ENCODE data around the gene PDE8B.

Gene PDE8B

GRCh38 chr5:77449277-77449676 lies 238.8 kb downstream of the PDE8B start:
- TF ChIP-seq CTCF (IDR thresholded peaks at IDR 0.05), result no peak

- no peak for TF ChIP-seq CTCF (IDR thresholded peaks at IDR 0.05)
Measured at GRCh38 chr5:77449981-77450380, 239.5 kb downstream of the PDE8B start.

- TF ChIP-seq CTCF (IDR thresholded peaks at IDR 0.05), result no peak
Measured at GRCh38 chr5:77452351-77452750, 241.9 kb downstream of the PDE8B start.

- TF ChIP-seq CTCF (IDR thresholded peaks at IDR 0.05), result no peak
Measured at GRCh38 chr5:77454123-77454522, 243.6 kb downstream of the PDE8B start.

GRCh38 chr5:77461287-77461686 lies 250.8 kb downstream of the PDE8B start:
- no peak for TF ChIP-seq CTCF (IDR thresholded peaks at IDR 0.05)

GRCh38 chr5:77463905-77464304 lies 253.4 kb downstream of the PDE8B start:
- no peak for TF ChIP-seq CTCF (IDR thresholded peaks at IDR 0.05)

All from LNCAP (cell line).